SK-N-SH (cell line): ENCODE measurements around the gene KLF16. TPM values are rescaled to one million over a fixed set of nuclear protein-coding genes. Genes with fewer than 3 reads are reported as not detected.
A peak's percentile ranks its signal among the peaks of the same experiment; 100 is the strongest.

ENCODE experiments used
- CTCF ChIA-PET: fragments of 300-600, 350-600 bp; formaldehyde crosslinking; extraction: SDS; loops from one replicate; lab custom pipeline; 2021; lab: Yijun Ruan, JAX
- POLR2A ChIA-PET: fragments of 350-600 bp; sonication (Branson Sonifier 250); formaldehyde crosslinking; extraction: SDS; loops from one replicate; lab custom pipeline; 2020; ENCODE audit warnings: antibody characterized with exemption, inconsistent platforms; lab: Yijun Ruan, JAX
- DNase-seq: peaks from one replicate; pipeline ENCODE4 v3.0.0; 2012
- H2AFZ ChIP-seq: fragments of 200-600 bp; sonication (generic); 2 replicates; pipeline ENCODE4 v1.8.1; 2016; ENCODE audit warnings: antibody characterized with exemption, mild to moderate bottlenecking, low read depth
- H3F3A ChIP-seq: fragments of 200-600 bp; sonication (generic); replicated peaks from 2 replicates; pipeline ENCODE3; 2016; ENCODE audit warnings: antibody characterized with exemption, mild to moderate bottlenecking; ENCODE audit not compliant: insufficient read depth
- H3K27ac ChIP-seq, 2 experiments: fragments of 200-500 bp in 1 of 2; fragments of 200-600 bp in 1 of 2; sonication (Bioruptor generic) in 1 of 2; sonication (generic), shearing (Covaris generic) in 1 of 2; 2 replicates each; pipeline versions ENCODE4 v1.5.1 to v1.6.1; 2014 to 2016; ENCODE audit warnings: low read depth in 2 of 2, inconsistent platforms in 1 of 2, low read length in 1 of 2, mild to moderate bottlenecking in 1 of 2, mixed read lengths in 1 of 2
- H3K27me3 ChIP-seq: fragments of 200-600 bp; sonication (generic), shearing (Covaris generic); 2 replicates; pipeline ENCODE4 v1.6.1; 2016; ENCODE audit warnings: mixed run types; ENCODE audit not compliant: insufficient read depth
- H3K36me3 ChIP-seq, 2 experiments: fragments of 200-500 bp in 1 of 2; fragments of 200-600 bp in 1 of 2; sonication (Bioruptor generic) in 1 of 2; sonication (generic) in 1 of 2; replicated peaks in 1 of 2; 2 replicates each; pipeline versions ENCODE3 to v1.5.1; 2014 to 2016; ENCODE audit warnings: low read length in 1 of 2, mild to moderate bottlenecking in 1 of 2; ENCODE audit not compliant: insufficient read depth in 2 of 2, control insufficient read depth in 1 of 2
- H3K4me1 ChIP-seq, 2 experiments: fragments of 200-500 bp in 1 of 2; fragments of 200-600 bp in 1 of 2; sonication (Bioruptor generic) in 1 of 2; sonication (generic), shearing (Covaris generic) in 1 of 2; 2 replicates each; pipeline versions ENCODE4 v1.5.1 to v1.6.1; 2014 to 2016; ENCODE audit warnings: low read depth in 1 of 2, low read length in 1 of 2, mixed run types in 1 of 2; ENCODE audit not compliant: insufficient read depth in 2 of 2, control insufficient read depth in 1 of 2
- H3K4me2 ChIP-seq: fragments of 200-600 bp; sonication (generic), shearing (Covaris generic); 2 replicates; pipeline ENCODE4 v1.6.1; 2017; ENCODE audit warnings: mixed run types
- H3K4me3 ChIP-seq, 2 experiments: fragments of 200-500 bp in 1 of 2; fragments of 200-600 bp in 1 of 2; sonication (Bioruptor generic) in 1 of 2; sonication (generic), shearing (Covaris generic) in 1 of 2; 2 replicates each; pipeline versions ENCODE4 v1.5.1 to v1.8.1; 2014 to 2016; ENCODE audit warnings: low read depth in 2 of 2, inconsistent platforms in 1 of 2, low read length in 1 of 2, mild to moderate bottlenecking in 1 of 2, mixed read lengths in 1 of 2, moderate library complexity in 1 of 2
- H3K79me2 ChIP-seq: fragments of 200-600 bp; sonication (generic); 2 replicates; pipeline ENCODE4 v1.8.1; 2017; ENCODE audit warnings: mild to moderate bottlenecking; ENCODE audit not compliant: insufficient read depth
- H3K9ac ChIP-seq: fragments of 200-600 bp; sonication (generic); 2 replicates; pipeline ENCODE4 v1.6.1; 2017; ENCODE audit warnings: mixed run types
- H3K9me2 ChIP-seq: fragments of 200-600 bp; sonication (generic); 2 replicates; pipeline ENCODE4 v1.6.1; 2017; ENCODE audit warnings: mixed run types
- H3K9me3 ChIP-seq: fragments of 200-600 bp; sonication (generic); 2 replicates; pipeline ENCODE4 v1.6.1; 2017; ENCODE audit warnings: mixed run types, mild to moderate bottlenecking, moderate library complexity
- H4K20me1 ChIP-seq: fragments of 200-600 bp; sonication (generic); 2 replicates; pipeline ENCODE4 v1.6.1; 2017; ENCODE audit warnings: mild to moderate bottlenecking, mixed run types; ENCODE audit not compliant: insufficient read depth
- CHD2 ChIP-seq: fragments of 150-350 bp; IDR thresholded peaks from 2 replicates; pipeline ENCODE4 v1.6.1; 2018; ENCODE audit warnings: low read length; ENCODE audit not compliant: partially characterized antibody
- ELF1 ChIP-seq: IDR thresholded peaks from 2 replicates; pipeline ENCODE4 v1.4.0; 2012
- EP300 ChIP-seq, 2 experiments: IDR thresholded peaks; 2 replicates each; pipeline versions ENCODE4 v1.4.0 to v1.6.1; 2012; ENCODE audit warnings: borderline replicate concordance in 1 of 2, low read depth in 1 of 2, low read length in 1 of 2
- FOSL2 ChIP-seq: IDR thresholded peaks from 2 replicates; pipeline ENCODE4 v1.4.0; 2012; ENCODE audit warnings: low read depth, mild to moderate bottlenecking, moderate library complexity, borderline replicate concordance
- GATA2 ChIP-seq: sonication (generic); formaldehyde crosslinking; IDR thresholded peaks from 2 replicates; pipeline ENCODE4 v1.5.0; 2020; ENCODE audit warnings: mild to moderate bottlenecking, missing genetic modification reagents
- JUND ChIP-seq: IDR thresholded peaks from 2 replicates; pipeline ENCODE4 v1.4.0; 2012
- MAX ChIP-seq: IDR thresholded peaks from 2 replicates; pipeline ENCODE4 v1.4.0; 2012; ENCODE audit warnings: low read depth
- MEF2A ChIP-seq: IDR thresholded peaks from 2 replicates; pipeline ENCODE4 v1.4.0; 2012; ENCODE audit warnings: low read depth, borderline replicate concordance
- NFIC ChIP-seq: IDR thresholded peaks from 2 replicates; pipeline ENCODE4 v1.4.0; 2012; ENCODE audit warnings: borderline replicate concordance
- REST ChIP-seq: IDR thresholded peaks from 2 replicates; pipeline ENCODE4 v1.6.1; 2012; ENCODE audit warnings: mild to moderate bottlenecking, low read depth, low read length, moderate library complexity
- RFX5 ChIP-seq: IDR thresholded peaks from 2 replicates; pipeline ENCODE4 v1.6.1; 2012; ENCODE audit warnings: mild to moderate bottlenecking, improper control_type of control experiment, low read length
- RXRA ChIP-seq: IDR thresholded peaks from 2 replicates; pipeline ENCODE4 v1.4.0; 2012; ENCODE audit warnings: low read depth, mild to moderate bottlenecking, borderline replicate concordance
- TCF12 ChIP-seq: IDR thresholded peaks from 2 replicates; pipeline ENCODE4 v1.4.0; 2012
- USF1 ChIP-seq: IDR thresholded peaks from 2 replicates; pipeline ENCODE4 v1.4.0; 2012; ENCODE audit warnings: low read depth, borderline replicate concordance
- YY1 ChIP-seq: IDR thresholded peaks from 2 replicates; pipeline ENCODE4 v1.4.0; 2012; ENCODE audit warnings: low read depth, mild to moderate bottlenecking
- WGBS: methylation state at CpG from one replicate; pipeline ENCODE4 v1.1.6; 2017; ENCODE audit warnings: low lambda C conversion rate; 5-methylcytosine and 5-hydroxymethylcytosine counted together
- polyA plus RNA-seq, 3 experiments: library from polyadenylated mRNA; depleted of rRNA; stranded (reverse); fragments of >200 nt; gene quantifications; 2 replicates each; pipeline ENCODE4 v1.2.3, GENCODE V29; 2012
- TF ChIP-seq, protein P1 (sequence below): fragments of 150-350 bp; IDR thresholded peaks from 2 replicates; pipeline ENCODE4 v1.6.1; 2017; ENCODE audit warnings: antibody characterized with exemption, low read length, low read depth, borderline replicate concordance
- TF ChIP-seq, protein P2 (sequence below): IDR thresholded peaks from 2 replicates; pipeline ENCODE4; 2012

Gene KLF16
- polyA plus RNA-seq, 1 of the 3 experiments (the other 2 are of a cell fraction) = 16.1 TPM

DNA sequence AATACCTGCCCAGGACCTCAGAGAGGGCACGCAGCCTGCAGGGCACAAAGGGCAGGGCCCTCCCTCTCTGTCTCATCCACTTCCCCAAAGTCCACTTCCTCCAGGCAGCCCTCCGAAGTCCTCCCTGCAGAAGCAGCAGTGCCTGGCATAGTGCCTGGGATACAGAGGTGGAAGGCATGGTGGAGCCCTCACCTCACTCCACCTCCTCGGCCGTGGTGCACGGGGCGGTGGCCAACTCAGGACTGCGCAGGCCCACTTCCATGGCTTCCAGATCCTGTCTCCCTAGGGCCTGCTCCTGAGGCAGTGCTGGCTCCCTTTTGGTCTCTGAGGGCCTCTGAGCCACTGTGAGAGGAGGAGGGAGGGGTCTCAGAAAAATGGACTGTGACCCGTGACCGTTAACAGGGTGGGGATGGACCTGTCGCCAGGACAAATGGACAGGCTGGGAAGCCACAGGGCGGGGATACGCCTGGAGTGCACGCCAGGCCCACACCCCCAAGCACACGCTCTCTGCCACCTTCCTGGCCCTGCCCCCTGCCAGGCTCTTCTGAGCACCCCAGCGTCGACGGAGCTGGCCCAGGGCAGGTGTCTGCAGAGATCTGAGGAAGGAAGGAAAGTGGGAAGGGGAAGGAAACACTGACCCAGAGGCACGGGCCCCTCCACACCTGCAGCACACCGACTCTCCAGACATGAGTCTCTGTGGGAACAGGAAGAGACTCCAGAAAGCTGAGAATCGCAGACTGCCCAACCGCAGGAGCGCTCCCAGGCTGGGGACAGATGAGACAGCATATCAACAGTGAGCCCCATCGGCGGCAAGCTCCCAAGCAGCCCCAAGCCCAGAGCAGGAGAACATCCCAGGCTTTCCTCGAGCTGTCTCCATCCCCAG lies 23.5 kb downstream of the KLF16 start:
- H3K9me3 ChIP-seq = no peaks in the 10 kb centered on the region
- peaks cover 99% of the 10 kb centered on the region for H3K79me2 ChIP-seq
- H3F3A ChIP-seq = no peaks in the 10 kb centered on the region
- peaks cover 99% of the 10 kb centered on the region for H4K20me1 ChIP-seq
- peaks cover 0 to 7% of the 10 kb centered on the region in 2 experiments for H3K36me3 ChIP-seq
- ChIA-PET CTCF (interaction anchor here (2.8 to 15.0 kb wide), 2 partner anchors 13 to 18 kb away, joined by 15 to 188 read pairs; no protein-coding TSS in a partner anchor), POLR2A (no interaction called here)
- H3K4me1 ChIP-seq = peaks cover 0 to 12% of the 10 kb centered on the region in 2 experiments; a peak in 1 of 4 replicates
- no peaks in the 10 kb centered on the region for H3K27me3 ChIP-seq
- no peaks in the 10 kb centered on the region for H3K9me2 ChIP-seq
- no peak for DNase-seq
- no peak overlapping the region for H3K4me3 ChIP-seq
- no peak overlapping the region for H2AFZ ChIP-seq
- no peak for TF ChIP-seq GATA2
- no peak for TF ChIP-seq ELF1
- no peak for TF ChIP-seq FOSL2
- TF ChIP-seq NFIC = no peak
- no peak for TF ChIP-seq YY1
- no peak for TF ChIP-seq USF1
- no peak for TF ChIP-seq MEF2A
- TF ChIP-seq RXRA = no peak
- no peak for TF ChIP-seq EP300 (IDR thresholded peaks at IDR 0.05; ENCODE audit: borderline replicate concordance in 1 of 2, low read depth in 1 of 2, low read length in 1 of 2)
- TF ChIP-seq, protein P1, sequence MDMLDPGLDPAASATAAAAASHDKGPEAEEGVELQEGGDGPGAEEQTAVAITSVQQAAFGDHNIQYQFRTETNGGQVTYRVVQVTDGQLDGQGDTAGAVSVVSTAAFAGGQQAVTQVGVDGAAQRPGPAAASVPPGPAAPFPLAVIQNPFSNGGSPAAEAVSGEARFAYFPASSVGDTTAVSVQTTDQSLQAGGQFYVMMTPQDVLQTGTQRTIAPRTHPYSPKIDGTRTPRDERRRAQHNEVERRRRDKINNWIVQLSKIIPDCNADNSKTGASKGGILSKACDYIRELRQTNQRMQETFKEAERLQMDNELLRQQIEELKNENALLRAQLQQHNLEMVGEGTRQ = no peak
- no peak for TF ChIP-seq CHD2
- no peak for TF ChIP-seq TCF12
- no peak for TF ChIP-seq MAX
- no peak overlapping the region for H3K4me2 ChIP-seq
- no peak overlapping the region for H3K9ac ChIP-seq
- WGBS = 92% methylated on average over 14 of the region's 25 CpGs
- no peak overlapping the region for H3K27ac ChIP-seq

DNA sequence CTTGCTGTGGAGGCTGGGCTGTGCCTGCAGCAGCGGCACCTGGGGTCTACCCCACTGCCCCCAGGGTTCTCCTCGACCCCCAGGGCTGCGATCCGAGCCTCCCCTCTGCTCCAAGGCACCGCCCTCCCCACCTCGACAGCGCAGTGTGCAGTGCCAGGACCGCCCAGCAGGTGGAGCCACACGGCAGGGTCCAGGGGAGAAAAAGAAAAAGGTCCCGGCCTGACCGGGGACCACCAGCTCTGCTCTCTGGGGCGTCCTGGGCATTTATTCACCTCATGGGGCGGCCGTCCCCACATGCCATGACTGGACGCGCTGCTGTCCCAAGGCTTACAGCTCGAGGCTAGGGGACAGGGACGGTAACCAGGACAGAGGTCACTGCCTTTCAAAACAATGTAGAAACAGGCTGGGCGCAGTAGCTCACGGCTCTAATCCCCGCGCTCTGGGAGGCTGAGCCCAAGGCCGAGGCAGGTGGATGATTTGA lies 25.7 kb downstream of the KLF16 start:
- Histone ChIP-seq H3K4me2 (no peak overlapping the region), H3K9me3 (no peaks in the 10 kb centered on the region), H3K9me2 (no peaks in the 10 kb centered on the region), H3K4me3 (no peak overlapping the region; a peak in 1 of 4 replicates), H3F3A (no peaks in the 10 kb centered on the region), H4K20me1 (peaks cover 99% of the 10 kb centered on the region), H3K4me1 (peaks cover 0 to 12% of the 10 kb centered on the region in 2 experiments; a peak in 1 of 4 replicates), H3K36me3 (no peaks in the 10 kb centered on the region), H3K27ac (no peak overlapping the region; a peak in 1 of 4 replicates), H3K9ac (no peak overlapping the region), H3K79me2 (peaks cover 96% of the 10 kb centered on the region), H2AFZ (no peak overlapping the region), H3K27me3 (no peaks in the 10 kb centered on the region)
- ChIA-PET POLR2A (no interaction called here), CTCF (interaction anchor here (0.6 to 15.0 kb wide), 42 partner anchors 9 to 478 kb away, joined by 3 to 188 read pairs (median 4); partner anchors contain the start of genes REXO1 and UQCR11)
- peak; percentile 95 for DNase-seq
- 55% methylated on average over 10 of the region's 23 CpGs for WGBS
- peak; percentile 14 for TF ChIP-seq CHD2
- no peak for TF ChIP-seq REST
- TF ChIP-seq JUND = no peak
- TF ChIP-seq RFX5 = no peak
- TF ChIP-seq USF1 = no peak
- TF ChIP-seq, protein P2, sequence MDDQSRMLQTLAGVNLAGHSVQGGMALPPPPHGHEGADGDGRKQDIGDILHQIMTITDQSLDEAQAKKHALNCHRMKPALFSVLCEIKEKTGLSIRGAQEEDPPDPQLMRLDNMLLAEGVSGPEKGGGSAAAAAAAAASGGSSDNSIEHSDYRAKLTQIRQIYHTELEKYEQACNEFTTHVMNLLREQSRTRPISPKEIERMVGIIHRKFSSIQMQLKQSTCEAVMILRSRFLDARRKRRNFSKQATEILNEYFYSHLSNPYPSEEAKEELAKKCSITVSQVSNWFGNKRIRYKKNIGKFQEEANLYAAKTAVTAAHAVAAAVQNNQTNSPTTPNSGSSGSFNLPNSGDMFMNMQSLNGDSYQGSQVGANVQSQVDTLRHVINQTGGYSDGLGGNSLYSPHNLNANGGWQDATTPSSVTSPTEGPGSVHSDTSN = no peak
- no peak for TF ChIP-seq GATA2
- TF ChIP-seq RXRA = no peak
- TF ChIP-seq, protein P1 = no peak
